ENCODE data around the gene FKBP1A.

The FKBP1A gene

DNA sequence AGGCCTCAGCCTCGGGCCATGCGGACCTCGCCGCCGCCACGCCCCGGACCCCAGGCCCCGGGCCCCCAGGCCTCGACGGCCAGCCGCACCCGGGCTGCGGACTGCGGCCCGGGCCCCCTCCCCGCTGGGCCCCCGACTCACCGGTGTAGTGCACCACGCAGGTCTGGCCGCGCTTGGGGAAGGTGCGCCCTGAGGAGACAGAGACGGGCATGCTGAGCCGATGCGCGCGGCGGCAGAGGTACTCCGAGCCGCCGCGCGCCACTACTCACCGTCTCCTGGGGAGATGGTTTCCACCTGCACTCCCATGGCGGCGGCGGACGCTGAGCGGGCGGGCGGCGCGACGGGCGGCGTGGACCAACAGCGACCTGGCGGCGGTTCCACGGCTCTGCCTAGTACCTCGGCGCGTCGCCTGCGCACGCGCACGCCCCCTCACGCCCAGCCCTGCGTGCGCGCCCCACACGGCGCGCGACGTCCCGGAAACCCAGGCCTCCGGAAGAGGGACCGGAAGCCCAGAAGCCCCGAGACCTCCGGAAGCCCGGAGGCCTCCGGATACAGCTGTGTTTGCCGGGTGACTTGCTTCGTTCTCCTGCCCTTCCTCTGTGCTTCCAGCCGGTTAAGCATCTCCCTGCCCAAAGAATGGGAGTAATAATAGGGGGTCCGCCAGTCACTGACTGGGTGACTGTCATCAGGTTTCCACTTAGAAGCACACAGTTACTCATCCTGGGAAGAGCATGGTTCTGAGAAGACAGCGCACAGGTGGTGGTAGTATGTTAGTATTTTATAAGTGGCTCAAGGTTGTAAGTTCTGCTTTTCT is at the start of gene FKBP1A:
FKBP1A (minus strand) TSS at position 362 of the 814 bp plus-strand sequence; CDS start at position 306, 56 bp downstream.
- DNase-seq (ENCODE audit: low spot score), result peak; percentile 94

DNA sequence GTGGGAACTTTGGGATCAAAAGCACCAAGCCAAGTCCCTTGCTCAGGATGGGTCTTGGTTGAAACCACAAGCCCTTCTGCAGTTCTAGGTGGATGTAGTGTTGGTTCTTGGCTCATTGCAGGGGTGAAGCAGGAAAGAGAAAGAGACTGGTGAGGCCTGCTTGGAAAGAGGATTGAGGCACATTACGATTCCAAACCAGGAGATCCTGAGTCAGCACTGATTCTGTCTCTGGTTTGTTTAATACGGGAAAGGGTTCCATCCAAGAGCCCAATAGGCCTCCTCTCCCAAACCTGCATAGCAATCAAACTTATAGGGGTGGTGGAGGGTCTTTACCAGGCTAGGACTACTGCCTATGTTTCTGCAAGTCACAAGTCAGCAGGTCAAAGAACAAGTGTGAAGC is 49.5 kb upstream of the FKBP1A start:
- no peak for DNase-seq (ENCODE audit: low spot score)

DNA sequence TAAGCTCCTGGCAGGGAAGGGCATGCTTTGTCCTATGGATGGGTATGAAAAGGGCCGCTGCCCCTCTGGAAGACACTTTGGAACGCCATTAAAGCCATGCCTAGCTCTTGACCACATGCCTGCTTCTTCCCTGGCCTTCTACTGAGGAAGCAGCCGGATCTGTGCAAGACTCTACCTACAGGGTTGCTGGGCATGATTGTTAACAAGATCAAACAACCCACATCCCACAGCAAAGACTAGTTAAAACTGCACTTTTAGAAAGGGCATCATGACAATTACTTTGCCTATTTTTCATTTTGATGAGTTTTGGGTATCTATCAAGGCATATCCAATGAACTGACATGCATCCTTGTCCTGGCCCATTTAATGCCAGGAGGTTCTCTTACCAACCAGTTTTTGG is 48.3 kb upstream of the FKBP1A start:
- DNase-seq (ENCODE audit: low spot score), result no peak

DNA sequence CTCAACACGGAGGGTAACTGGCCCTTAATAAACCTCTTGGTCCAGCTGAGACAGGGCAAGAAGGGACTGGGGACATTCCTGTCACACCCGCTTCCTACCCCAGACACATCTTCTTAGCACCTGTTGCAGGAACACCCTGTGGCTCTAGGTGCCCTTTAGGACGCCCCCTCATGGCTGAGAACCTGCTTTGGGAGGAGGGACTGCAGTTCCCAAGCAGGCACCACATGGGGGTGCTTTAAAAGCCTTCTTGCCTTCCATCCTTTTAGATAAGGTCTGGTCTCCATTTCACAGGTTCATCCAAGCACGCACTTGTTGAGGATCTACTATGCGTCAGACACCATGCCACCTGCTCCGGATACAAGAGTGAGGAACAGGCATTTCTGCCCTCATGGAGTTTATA is 47.2 kb upstream of the FKBP1A start:
- peak; percentile 14 for DNase-seq (ENCODE audit: low spot score)

DNA sequence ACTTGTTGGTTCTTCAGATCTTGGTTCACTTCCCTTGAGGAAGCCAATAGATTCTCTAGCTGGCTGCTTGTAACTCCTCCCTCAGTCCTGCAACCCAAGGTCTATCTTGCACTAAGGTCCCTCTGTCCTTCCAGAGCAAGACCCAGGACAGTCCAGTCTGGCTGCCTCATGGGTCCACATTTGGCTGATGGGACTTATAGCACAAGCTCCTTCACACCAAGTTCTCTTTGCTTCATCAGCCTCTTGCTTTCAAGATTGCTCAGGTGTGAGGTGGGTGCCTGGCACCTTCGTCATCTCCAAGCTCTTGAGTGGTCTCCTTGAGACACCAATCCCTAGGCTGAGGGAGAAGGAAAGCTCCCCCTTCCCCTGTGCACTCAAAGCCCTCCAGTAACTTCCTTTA is 45.5 kb upstream of the FKBP1A start:
- no peak for DNase-seq (ENCODE audit: low spot score)

DNA sequence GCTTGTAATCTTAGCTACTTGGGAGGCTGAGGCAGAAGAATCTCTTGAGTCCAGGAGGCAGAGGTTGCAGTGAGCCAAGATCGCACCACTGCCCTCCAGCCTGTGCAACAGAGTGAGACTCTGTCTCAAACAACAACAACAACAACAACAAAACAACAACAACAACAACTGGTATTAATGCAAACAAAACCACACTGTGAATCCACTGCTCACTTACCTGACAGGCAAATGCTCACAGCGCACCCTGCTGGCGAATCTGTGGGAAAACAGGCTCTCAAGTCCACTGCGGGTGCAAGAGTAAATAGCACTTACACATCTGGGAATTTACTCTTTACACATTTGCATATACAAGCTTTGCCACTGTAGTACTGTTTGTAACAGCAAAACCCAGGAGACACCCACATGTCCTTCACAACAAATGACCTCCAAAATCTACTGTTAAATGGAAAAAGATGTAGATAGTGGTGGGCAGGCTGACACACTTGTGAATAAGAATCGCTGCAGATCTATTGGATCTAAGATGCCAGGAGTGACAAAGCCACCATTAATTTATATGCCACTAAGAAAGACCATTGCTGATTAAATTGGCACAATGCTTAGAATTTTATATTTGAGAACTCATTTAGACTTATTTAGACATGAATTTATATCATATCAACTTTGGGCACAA is 44.5 kb upstream of the FKBP1A start:
- peak; percentile 79 for DNase-seq (ENCODE audit: low spot score)

DNA sequence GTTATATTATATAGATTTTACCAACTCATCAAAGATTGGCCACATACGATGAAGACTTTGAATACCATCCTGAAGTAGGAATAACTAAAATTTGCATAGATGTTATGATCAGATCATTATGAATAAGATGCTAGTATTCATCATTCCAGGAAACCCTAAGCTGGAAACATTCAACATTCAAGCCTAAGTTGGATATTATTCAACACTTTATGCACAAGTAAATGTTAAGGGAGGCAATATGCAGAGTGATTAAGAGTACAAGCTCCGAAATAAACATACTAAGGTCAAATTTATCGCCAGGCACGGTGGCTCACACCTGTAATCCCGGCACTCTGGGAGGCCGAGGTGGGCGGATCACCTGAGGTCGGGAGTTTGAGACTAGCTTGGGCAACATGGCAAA is 43.4 kb upstream of the FKBP1A start:
- no peak for DNase-seq (ENCODE audit: low spot score)

DNA sequence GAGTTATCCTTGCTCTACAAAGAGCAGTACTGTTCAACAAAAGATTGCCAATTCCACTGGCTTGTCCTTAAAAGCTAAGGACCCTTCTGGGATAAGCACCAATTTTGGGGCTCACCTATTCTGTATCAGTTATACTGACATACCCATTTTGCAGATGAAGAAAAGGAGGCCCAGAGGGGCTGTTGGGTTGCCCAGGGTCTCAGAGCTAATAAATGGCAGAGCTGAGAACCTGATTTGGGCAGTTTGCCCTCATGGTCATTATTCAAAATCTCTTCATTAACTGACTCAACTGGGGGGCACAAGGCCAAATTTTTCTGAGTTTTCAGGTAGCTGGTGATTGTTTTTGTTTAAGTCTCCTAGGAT is 42.5 kb upstream of the FKBP1A start:
- no peak for DNase-seq (ENCODE audit: low spot score)

DNA sequence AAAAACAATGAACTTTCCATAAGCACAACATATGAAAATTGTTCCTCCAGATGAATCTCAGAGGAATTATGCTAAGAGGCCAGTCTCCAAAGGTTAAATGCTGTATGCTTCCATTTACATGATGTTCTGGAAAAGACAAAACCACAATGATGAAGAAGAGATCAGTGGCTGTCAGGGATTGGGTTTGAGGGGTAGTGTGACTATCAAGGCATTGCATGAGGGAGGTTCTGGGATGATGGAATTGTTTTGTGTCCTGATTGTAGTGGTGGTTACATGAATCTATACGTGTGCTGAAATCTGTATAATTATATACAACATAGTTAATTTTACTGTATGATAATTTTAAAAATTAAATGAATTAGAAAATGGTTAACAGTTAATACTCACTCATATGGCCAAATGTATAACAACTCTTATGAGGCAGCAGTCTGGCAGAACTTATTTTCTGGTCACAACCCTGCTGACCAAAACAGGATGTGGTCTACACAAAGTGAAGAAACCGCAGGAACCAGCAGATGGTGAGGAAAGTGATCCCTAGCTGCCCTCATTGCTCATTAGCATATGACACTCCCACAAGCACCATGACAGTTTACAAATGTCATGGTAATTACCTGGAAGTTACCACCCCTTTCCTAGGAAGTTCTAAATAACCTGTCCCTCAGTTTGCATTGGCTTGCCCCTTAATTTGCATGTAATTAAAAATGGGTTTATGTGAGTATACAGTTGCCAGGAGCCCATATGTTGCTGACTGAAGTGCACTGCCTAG is 41.9 kb upstream of the FKBP1A start:
- DNase-seq (ENCODE audit: low spot score), result peak; percentile 85

DNA sequence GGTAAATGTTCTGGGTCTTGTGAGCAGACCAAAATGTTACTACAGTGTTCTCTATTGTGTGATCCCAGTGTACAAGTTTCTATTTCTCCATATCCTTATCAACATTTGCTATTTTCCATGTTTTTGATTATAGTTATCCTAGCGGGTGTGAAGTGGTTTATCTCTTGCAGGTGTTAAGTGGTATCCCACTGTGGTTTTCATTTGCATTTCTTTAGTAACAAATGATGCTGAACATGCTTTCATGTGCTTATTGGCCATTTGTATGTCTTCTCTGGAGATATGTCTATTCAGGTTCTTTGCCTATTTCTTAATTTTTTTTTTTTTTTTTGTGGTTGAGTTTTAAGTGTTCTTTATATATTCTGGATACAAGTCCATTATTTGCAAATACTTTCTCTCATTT is 38.3 kb upstream of the FKBP1A start:
- no peak for DNase-seq (ENCODE audit: low spot score)

DNA sequence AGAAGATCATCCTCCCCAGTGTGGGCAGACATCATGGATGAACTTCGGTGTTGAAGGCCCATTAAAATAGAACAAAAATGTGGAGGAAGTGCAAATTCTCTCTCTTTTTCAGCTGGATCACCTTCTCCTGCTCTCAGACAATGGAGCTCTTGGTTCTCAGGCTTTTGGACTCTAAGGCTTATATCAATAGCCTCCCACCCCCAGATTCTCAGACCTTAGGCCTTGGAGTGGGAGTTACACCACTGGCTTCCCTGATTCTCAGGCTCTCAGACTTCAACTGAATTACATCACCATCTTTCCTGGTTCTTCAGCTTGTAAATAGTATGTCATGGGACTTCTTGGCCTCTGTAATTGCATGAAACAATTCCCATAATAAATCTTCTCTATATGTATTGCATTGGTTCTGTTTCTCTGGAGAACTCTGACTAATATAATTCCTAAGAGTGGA is 37.2 kb upstream of the FKBP1A start:
- no peak for DNase-seq (ENCODE audit: low spot score)

DNA sequence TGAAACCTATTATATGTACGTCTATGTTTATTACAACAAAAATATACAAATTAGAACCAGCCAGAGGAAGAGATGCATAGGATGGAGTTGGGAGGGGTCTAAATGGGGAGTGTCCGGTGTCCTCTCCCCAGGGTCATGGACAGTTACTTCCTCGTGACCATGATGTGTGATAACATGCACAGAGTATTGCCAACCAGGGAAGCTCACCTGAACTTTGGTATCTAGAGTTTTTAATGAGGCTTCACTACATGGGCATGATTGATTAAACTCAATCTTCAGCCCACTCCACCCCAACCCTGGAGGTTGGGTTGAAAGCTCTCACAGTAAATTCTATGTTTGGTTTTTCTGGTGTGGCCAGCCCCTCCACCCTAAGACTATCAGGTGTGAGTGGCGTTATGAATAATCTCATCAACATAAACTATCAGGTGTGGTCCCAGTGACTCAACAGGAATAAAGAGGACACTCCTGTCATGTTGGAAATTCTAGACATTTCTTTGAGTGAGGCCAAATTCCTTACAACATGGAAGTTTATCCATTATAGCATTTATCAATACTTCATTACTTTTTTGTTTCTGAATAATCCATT is 36.4 kb upstream of the FKBP1A start:
- no peak for DNase-seq (ENCODE audit: low spot score)

DNA sequence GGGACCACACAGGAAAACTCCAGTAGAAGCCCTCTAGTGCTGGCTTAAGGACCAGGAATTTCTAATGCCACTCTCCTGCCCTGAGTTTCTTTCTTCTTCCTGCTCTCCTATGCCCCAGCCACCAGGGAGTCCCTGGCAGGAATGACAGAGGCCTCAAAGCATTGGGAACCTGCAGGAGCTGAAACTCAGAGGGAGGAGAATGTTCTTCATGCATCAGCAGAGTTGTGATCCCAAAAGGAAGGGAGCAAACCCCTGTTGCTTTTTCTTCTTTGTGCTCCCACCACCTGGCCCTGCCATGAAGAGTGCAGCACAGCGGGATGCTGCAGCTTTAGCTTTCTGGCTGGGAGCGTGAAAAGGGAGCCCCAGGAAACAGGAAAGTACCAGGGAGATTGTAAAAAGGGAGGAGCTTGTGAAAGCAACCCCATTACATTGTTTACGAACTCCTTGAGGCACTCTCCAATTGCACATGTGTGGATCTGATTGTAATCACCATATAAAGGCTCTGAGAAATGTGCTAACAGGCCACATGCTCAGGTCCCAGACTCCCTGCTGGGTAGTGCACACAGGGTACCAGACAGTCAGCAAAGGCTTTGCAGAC is 34.7 kb upstream of the FKBP1A start:
- DNase-seq (ENCODE audit: low spot score), result no peak

DNA sequence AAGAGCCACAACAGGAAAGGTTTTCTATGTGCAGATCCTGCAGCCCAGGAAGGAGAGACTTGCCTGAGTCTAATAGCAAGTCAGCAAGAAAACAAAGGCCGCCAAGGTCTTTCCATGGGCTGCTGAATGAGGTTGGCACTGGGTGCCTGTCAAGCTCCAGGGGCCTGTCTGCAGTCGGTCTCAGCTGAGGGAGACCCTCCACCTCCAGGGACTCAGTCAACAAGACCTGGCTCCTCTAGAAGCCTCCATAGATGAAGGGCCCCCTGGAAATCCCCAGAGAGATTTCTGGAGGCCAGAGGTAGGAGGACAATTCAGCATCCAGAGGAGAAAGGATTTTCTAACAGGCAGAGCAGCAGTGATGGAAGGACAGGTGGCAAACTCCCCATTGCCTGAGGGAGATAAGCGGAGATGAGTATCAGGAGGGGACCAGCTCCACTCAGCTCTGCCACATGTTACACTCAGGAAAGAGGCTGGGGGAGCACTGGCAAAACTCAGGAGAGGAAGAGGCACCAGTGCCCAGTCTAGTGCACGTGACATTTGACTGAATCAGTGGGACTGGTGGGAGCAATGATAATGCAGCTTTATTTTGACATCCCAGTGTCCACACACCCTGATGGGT is 33.5 kb upstream of the FKBP1A start:
- no peak for DNase-seq (ENCODE audit: low spot score)

DNA sequence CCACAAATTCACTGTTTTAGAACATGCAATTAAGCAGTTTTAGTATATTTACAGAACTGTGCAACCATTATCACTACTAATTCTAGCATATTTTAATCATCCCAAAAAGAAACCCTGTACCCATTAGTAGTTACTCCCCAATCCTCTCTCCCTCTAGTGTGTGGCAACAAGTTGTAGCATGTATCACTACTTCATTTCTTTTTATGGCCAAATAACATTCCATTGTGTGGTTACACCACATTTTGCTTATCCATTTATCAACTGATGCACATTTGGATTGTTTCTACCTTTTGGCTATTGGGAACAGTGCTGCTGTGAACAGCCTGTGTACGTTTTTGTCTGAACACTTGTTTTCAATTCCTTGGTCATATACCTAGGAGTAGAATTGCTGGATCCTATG is 31.5 kb upstream of the FKBP1A start:
- no peak for DNase-seq (ENCODE audit: low spot score)

DNA sequence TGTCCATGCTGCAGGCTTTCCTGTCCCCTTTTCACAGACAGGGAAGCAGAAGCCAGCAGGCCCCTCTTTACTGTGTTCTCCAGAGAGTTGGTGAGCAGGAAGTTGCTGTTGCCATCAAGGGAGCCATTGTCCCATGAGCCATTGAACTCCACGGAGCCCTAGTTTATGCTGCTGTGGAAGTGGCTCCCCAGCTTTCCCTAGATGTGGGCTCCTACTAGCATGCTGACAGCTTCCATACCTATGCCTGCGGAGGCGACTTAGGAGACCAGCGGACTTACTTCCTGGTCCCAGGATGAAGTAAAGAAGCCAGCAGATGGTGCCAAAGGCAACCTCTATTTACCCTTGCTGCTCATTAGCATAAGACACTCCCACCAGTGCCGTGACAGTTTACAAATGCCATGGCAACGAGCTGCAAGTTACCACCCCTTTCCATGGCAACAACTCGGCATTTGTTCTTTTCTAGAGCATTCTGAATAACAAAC is 30.8 kb upstream of the FKBP1A start:
- DNase-seq (ENCODE audit: low spot score), result no peak

DNA sequence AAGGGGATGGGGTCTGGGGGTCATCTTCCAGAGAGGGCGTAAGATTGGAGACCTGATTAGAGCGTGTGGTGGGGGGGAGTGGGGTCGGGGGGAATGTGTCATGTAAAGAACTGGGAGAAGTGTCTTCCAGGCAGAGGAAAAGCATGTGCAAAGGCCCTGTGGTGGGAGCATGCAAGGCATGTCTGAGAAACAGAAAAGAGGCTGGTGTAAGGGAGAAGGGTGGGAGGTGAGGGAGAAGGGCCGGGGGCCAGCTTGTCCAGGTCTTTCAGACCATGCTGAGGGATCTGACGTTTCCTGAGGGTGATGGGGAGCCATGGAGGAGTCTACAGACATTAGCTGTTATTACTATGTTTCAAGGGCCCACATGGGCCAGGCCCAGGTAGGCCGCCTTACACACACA is 30.4 kb upstream of the FKBP1A start:
- DNase-seq (ENCODE audit: low spot score), result no peak

DNA sequence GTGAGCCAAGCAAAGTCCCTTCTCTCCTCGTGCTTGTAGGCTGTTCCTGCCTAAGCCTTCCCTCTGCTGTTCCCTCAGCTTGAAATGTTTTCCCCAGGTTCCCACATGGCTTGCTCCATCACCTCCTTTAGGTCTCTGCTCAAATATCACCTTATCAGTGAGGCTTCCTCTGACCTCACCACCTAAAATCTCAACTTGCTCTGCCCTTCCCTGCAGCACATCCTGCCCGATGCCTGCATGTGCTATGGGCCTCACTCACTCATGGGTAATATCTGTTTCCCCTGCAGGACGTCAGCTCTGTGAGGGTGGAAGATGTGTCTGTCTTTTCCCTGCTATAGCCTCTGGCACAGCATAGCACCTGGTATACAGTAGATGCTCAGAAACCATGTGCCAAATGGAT is 29.9 kb upstream of the FKBP1A start:
- DNase-seq (ENCODE audit: low spot score), result no peak

DNA sequence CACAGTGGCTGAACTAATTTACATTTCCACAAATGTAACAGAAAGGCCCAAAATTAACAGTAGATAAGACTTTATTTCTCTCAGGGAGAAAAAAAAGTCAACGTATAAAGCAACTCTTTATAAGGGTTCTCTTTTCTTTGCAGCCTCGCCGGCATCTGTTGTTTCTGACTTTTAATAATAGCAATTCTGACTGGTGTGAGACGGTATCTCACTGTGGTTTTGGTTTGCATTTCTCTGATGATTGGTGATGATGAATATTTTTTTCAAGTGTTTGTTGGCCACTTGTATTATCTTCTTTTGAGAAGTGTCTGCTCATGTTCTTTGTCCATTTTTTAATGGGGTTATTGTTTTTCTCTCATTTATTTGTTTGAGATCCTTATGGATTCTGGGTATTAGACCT is 27.2 kb upstream of the FKBP1A start:
- no peak for DNase-seq (ENCODE audit: low spot score)

DNA sequence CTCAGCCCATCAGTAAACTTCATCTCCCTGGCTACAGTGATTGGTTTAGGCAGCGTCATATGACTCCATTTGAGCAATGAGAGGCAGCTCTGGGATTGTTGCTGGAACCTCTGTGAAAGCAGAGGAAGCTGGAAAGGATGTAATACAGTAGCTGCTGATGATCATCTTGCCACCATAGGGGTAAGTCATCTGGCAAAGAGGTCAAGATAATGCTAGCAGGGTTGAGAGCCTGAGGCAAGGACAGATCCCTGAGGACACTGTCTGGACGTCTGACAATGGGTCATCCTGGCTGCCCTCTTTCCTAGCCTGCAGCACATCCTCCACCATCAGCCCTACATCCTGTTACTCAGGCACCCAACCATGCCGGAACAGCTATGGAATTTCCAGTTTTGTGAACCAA is 25.5 kb upstream of the FKBP1A start:
- no peak for DNase-seq (ENCODE audit: low spot score)

DNA sequence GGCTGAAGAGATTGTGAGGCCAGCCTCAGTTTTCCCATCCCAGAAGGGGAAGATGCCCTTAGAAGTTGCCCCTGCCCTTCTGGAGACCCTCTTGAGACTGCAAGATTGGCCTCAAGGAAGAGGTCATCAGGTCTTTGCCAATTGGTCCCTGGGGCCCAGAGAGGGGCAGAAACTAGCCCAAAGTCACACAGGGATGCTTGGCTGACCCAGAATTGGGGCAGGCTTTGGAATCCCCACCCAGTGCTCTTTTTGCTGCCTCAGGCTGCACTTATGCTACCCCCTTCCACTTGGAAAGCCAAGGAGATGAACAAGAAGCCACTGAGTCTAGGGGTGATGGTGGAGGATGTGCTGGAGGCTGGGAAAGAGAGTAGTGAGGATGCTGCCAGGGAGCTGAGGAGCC is 24.9 kb upstream of the FKBP1A start:
- DNase-seq (ENCODE audit: low spot score), result no peak

DNA sequence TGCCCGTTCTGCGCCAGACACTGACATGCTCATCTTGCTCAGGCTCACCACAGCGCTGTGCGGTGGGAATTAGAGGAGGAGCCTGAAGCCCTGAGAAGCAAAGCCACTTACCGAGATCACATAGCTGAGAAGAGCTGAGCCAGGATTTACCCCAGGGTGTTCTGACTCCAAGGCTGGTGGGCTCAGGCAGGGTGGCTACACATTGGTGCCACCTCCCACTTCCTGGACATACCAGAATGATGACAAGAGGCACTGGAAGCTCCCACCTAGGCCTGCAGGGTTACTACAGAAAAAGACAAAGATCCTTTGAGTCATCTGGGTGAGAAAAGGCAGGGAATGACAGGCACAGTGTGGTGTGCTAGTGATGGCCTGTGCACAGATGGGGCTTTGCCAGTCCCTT is 24.4 kb upstream of the FKBP1A start:
- DNase-seq (ENCODE audit: low spot score), result no peak
